NCI-H446 treated with DMSO at 0.1 percent for 48 hours (cell line): ENCODE results near the gene SASH1.

Experiments used
- DNase-seq: peaks from one replicate; lab custom pipeline; 2025; lab: John Stamatoyannopoulos, UW

Gene SASH1

GRCh38 chr6:148435386-148435785 is 92.7 kb downstream of the SASH1 start:
- no peak for DNase-seq

GRCh38 chr6:148436466-148436865 is 93.8 kb downstream of the SASH1 start:
- no peak for DNase-seq

- DNase-seq: no peak
These were observed 96.0 kb downstream of the SASH1 start for GRCh38 chr6:148438632-148439031.

- DNase-seq: no peak
These were observed 97.4 kb downstream of the SASH1 start for GRCh38 chr6:148440016-148440415.

- DNase-seq: no peak
These were observed 98.3 kb downstream of the SASH1 start for GRCh38 chr6:148440877-148441453.

GRCh38 chr6:148441454-148441911 is 98.8 kb downstream of the SASH1 start:
- no peak for DNase-seq

GRCh38 chr6:148443798-148444560 is 101.3 kb downstream of the SASH1 start:
- DNase-seq: no peak

- no peak for DNase-seq
These were observed 102.5 kb downstream of the SASH1 start for GRCh38 chr6:148445116-148445515.

GRCh38 chr6:148445620-148446019 is 103.0 kb downstream of the SASH1 start:
- DNase-seq: no peak

GRCh38 chr6:148446681-148447080 is 104.0 kb downstream of the SASH1 start:
- no peak for DNase-seq

GRCh38 chr6:148447521-148448230 is 105.0 kb downstream of the SASH1 start:
- DNase-seq: no peak

GRCh38 chr6:148448369-148449012 is 105.9 kb downstream of the SASH1 start:
- no peak for DNase-seq

- no peak for DNase-seq
These were observed 108.2 kb downstream of the SASH1 start for GRCh38 chr6:148450866-148451265.

- DNase-seq: no peak
These were observed 109.1 kb downstream of the SASH1 start for GRCh38 chr6:148451690-148452089.

- no peak for DNase-seq
These were observed 110.2 kb downstream of the SASH1 start for GRCh38 chr6:148452876-148453275.

GRCh38 chr6:148453906-148454305 is 111.3 kb downstream of the SASH1 start:
- no peak for DNase-seq

- DNase-seq: no peak
These were observed 112.6 kb downstream of the SASH1 start for GRCh38 chr6:148455225-148455624.

- DNase-seq: no peak
These were observed 113.3 kb downstream of the SASH1 start for GRCh38 chr6:148455674-148456558.

GRCh38 chr6:148457137-148457842 is 114.7 kb downstream of the SASH1 start:
- DNase-seq: no peak

- DNase-seq: no peak
These were observed 115.2 kb downstream of the SASH1 start for GRCh38 chr6:148457843-148458159.

GRCh38 chr6:148459238-148459637 is 116.6 kb downstream of the SASH1 start:
- DNase-seq: no peak
